PC-9 (cell line): ENCODE measurements around the gene MSI2. TPM values are rescaled to one million over a fixed set of nuclear protein-coding genes. Genes with fewer than 3 reads are reported as not detected.

Source experiments
- BruUV-seq: library from RNA; stranded (reverse); fragments of 400-500 nt; replicated peaks from 2 replicates; lab custom pipeline; 2021; lab: Mats Ljungman, UMichigan
- CTCF ChIA-PET: fragments of 300-600 bp; sonication (Branson Sonifier 250); formaldehyde crosslinking; loops from one replicate; lab custom pipeline; 2022; ENCODE audit warnings: antibody characterized with exemption; lab: Charles Lee
- POLR2A ChIA-PET: fragments of 300-600 bp; sonication (Branson Sonifier 250); formaldehyde crosslinking; loops from one replicate; lab custom pipeline; 2022; ENCODE audit warnings: antibody characterized with exemption; ENCODE audit not compliant: unreplicated experiment; lab: Charles Lee
- DNase-seq, 2 experiments: peaks; one replicate each; pipeline versions ENCODE4 v3.0.0 to v3.0.0-alpha.2; 2015 to 2022; ENCODE audit warnings: mixed read lengths in 1 of 2
- H2AFZ ChIP-seq: fragments of 200-600 bp; sonication (generic); 2 replicates; pipeline ENCODE4 v1.8.1; 2017; ENCODE audit warnings: antibody characterized with exemption
- H3F3A ChIP-seq: fragments of 200-600 bp; sonication (generic); 2 replicates; pipeline ENCODE4 v1.8.1; 2017; ENCODE audit warnings: antibody characterized with exemption, mild to moderate bottlenecking, low read depth; ENCODE audit not compliant: insufficient read depth
- H3K27ac ChIP-seq: fragments of 200-600 bp; sonication (generic); 2 replicates; pipeline ENCODE4 v1.6.1; 2016; ENCODE audit warnings: mixed run types
- H3K27me3 ChIP-seq: fragments of 200-600 bp; sonication (generic); 2 replicates; pipeline ENCODE4 v1.6.1; 2016; ENCODE audit warnings: low read depth, mixed run types; ENCODE audit not compliant: insufficient read depth
- H3K36me3 ChIP-seq: fragments of 200-600 bp; sonication (generic); 2 replicates; pipeline ENCODE4 v1.6.1; 2016; ENCODE audit warnings: low read depth, mixed run types
- H3K4me1 ChIP-seq: fragments of 200-600 bp; sonication (generic); replicated peaks from 2 replicates; pipeline ENCODE4 v1.6.1; 2016; ENCODE audit warnings: mixed run types; ENCODE audit not compliant: insufficient read depth
- H3K4me2 ChIP-seq: fragments of 200-600 bp; sonication (generic); 2 replicates; pipeline ENCODE4 v1.6.1; 2017; ENCODE audit warnings: mixed run types
- H3K4me3 ChIP-seq: fragments of 200-600 bp; sonication (generic); 2 replicates; pipeline ENCODE4 v1.6.1; 2016; ENCODE audit warnings: mixed run types
- H3K79me2 ChIP-seq: fragments of 200-600 bp; sonication (generic); 2 replicates; pipeline ENCODE4 v1.6.1; 2017; ENCODE audit warnings: low read depth, mixed run types
- H3K9me2 ChIP-seq: fragments of 200-600 bp; sonication (generic); 2 replicates; pipeline ENCODE4 v1.8.1; 2017; ENCODE audit warnings: mild to moderate bottlenecking; ENCODE audit not compliant: insufficient read depth
- H3K9me3 ChIP-seq: fragments of 200-600 bp; sonication (generic); 2 replicates; pipeline ENCODE4 v1.8.1; 2016; ENCODE audit warnings: low read depth; ENCODE audit not compliant: insufficient read depth
- H4K20me1 ChIP-seq: fragments of 200-600 bp; sonication (generic); 2 replicates; pipeline ENCODE4 v1.8.1; 2017; ENCODE audit not compliant: insufficient read depth
- CTCF ChIP-seq: fragments of 200-600 bp; sonication (generic); conservative IDR thresholded peaks from 2 replicates; pipeline ENCODE4 v1.6.1; 2017; ENCODE audit warnings: mixed run types, antibody characterized with exemption, mild to moderate bottlenecking, moderate library complexity
- EZH2 ChIP-seq: fragments of 200-600 bp; sonication (generic); IDR thresholded peaks from 2 replicates; pipeline ENCODE4 v1.8.0; 2017; ENCODE audit warnings: antibody characterized with exemption, low read depth
- intact Hi-C: fragments of 100-400 bp; cut with micrococcal nuclease; formaldehyde crosslinking; loops from one replicate; pipeline ENCODE4 v1.10.0; 2022; ENCODE audit not compliant: unreplicated experiment
- total RNA-seq: library from RNA; stranded (reverse); gene quantifications from 2 replicates; pipeline ENCODE4 v1.2.3, GENCODE V29; 2021

MSI2 gene
- total RNA-seq, 1 experiment from 2014 or later = 15.7 TPM

DNA sequence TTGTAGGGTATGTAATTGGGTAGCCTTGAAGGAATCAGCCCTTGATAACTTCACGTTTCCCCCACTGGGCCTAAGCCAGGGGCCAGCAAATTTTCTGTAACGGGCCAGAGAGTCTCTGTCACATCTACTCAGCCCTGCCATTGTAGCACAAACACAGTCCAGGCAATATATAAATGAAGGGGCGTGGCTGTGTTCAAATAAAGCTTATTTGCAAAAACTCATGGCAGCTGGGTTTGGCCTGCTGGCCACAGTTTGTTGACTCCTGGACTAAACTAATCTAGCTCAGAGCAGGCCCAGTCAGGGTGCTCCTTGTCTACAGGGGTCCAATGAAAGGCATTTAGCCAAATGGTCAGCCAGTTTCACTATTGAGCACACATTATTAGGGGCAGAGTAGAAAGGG is 347.2 kb downstream of the MSI2 start:
- H3K4me3 ChIP-seq = no peak overlapping the region
- no peaks in the 10 kb centered on the region for H3K79me2 ChIP-seq
- intact Hi-C loops = no loop called here
- H4K20me1 ChIP-seq = peaks cover 4% of the 10 kb centered on the region; the same call in 1 of the 2 replicates
- H3K4me1 ChIP-seq = no peaks in the 10 kb centered on the region
- no peak overlapping the region for H3K4me2 ChIP-seq
- POLR2A ChIA-PET = no interaction called here
- no peak overlapping the region for H2AFZ ChIP-seq
- H3K9me3 ChIP-seq = no peaks in the 10 kb centered on the region
- no peaks in the 10 kb centered on the region for H3K9me2 ChIP-seq
- no peaks in the 10 kb centered on the region for H3F3A ChIP-seq
- no peak for DNase-seq
- no TSS peak for BruUV-seq
- CTCF ChIA-PET = no interaction called here
- H3K36me3 ChIP-seq = no peaks in the 10 kb centered on the region
- TF ChIP-seq EZH2 = no peak
- no peak for TF ChIP-seq CTCF
- peaks cover 6% of the 10 kb centered on the region for H3K27me3 ChIP-seq
- no peak overlapping the region for H3K27ac ChIP-seq

GRCh38 chr17:57603978-57604377 is 347.7 kb downstream of the MSI2 start:
- H3K79me2 ChIP-seq = no peaks in the 10 kb centered on the region
- H4K20me1 ChIP-seq = peaks cover 4% of the 10 kb centered on the region; the same call in 1 of the 2 replicates
- no peaks in the 10 kb centered on the region for H3K36me3 ChIP-seq
- H3K9me2 ChIP-seq = no peaks in the 10 kb centered on the region
- BruUV-seq = no TSS peak
- H3K27me3 ChIP-seq = peaks cover 6% of the 10 kb centered on the region
- no peak overlapping the region for H3K4me2 ChIP-seq
- H3F3A ChIP-seq = no peaks in the 10 kb centered on the region
- H3K9me3 ChIP-seq = no peaks in the 10 kb centered on the region
- no peaks in the 10 kb centered on the region for H3K4me1 ChIP-seq
- H3K4me3 ChIP-seq = no peak overlapping the region
- DNase-seq = no peak
- H2AFZ ChIP-seq = no peak overlapping the region
- ChIA-PET CTCF (no interaction called here), POLR2A (no interaction called here)
- intact Hi-C loops = no loop called here
- TF ChIP-seq CTCF (no peak), EZH2 (no peak)
- no peak overlapping the region for H3K27ac ChIP-seq

DNA sequence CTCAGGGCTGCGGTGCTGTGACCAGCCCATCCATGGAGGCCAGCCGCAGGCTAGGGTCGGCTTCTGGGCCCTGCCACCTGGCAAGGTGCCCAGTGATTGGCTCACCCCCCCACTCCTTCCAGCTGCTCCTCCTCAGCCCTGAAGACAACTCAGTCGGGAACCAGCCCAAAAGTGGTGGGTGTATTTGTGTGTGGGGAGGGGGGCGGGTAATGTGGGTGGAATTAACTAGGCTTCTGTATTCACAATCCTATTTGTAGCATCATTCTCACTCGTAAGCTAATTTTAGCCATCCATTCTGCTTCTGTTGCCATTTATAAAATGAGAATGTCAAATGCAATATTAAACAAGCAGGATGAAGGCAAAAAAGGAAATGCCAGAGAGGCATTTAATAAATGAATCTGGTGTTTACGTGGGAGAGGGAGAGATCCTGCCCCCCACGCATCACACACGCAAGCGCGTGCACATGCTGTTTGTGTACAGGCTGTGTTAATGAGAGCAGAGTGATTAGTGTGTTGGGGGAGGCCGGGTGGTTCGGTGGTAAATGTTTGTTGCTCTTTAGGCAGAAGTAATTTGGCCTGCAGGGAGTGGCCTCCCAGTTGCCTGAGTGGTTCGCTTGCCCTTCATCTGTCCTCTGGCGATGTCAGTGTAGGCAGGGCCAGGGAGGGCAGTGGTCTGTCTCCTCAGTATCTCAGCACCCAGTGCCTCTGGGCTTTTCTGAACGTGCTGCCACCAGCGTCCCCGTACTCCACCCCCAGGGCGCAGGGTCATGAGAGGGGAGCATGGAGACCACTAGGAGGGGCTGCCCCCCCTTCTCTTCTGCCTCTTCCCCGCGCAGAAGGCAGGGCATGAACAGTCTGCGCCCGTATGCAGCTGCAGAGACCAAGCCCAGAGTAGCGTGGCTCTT is 348.7 kb downstream of the MSI2 start:
- TF ChIP-seq CTCF = no peak
- no peak for TF ChIP-seq EZH2
- Histone ChIP-seq H3K27ac (no peak overlapping the region), H3K4me1 (no peaks in the 10 kb centered on the region), H3K36me3 (no peaks in the 10 kb centered on the region), H3K27me3 (peaks cover 6% of the 10 kb centered on the region), H3K4me3 (no peak overlapping the region), H3K79me2 (no peaks in the 10 kb centered on the region), H3K9me2 (no peaks in the 10 kb centered on the region), H3K4me2 (no peak overlapping the region), H3F3A (no peaks in the 10 kb centered on the region), H4K20me1 (peaks cover 4% of the 10 kb centered on the region; the same call in 1 of the 2 replicates), H3K9me3 (no peaks in the 10 kb centered on the region), H2AFZ (no peak overlapping the region)
- no TSS peak for BruUV-seq
- intact Hi-C loops = no loop called here
- POLR2A ChIA-PET = no interaction called here
- CTCF ChIA-PET = no interaction called here
- DNase-seq = no peak
